ENCODE measurements around the gene ARFGAP2. TPM values are rescaled to one million over a fixed set of nuclear protein-coding genes. Genes with fewer than 3 reads are reported as not detected.
"Not testable (repeated sequence)": the region's sequence is repeated elsewhere in the genome, so short reads cannot be mapped to it uniquely, and the experiment has no call there.

Gene ARFGAP2
- total and polyA plus RNA-seq, 8 donors: 40.1 to 78.9 (median 63.3) TPM

GRCh38 chr11:47208628-47209027 lies 31.9 kb upstream of the ARFGAP2 start:
- Histone ChIP-seq H3K4me3 (no peak overlapping the region), H3K27ac (no peak overlapping the region), H3K4me1 (no peaks in the 10 kb centered on the region), H3K27me3 (no peaks in the 10 kb centered on the region), H3K36me3 (no peaks in the 10 kb centered on the region), H3K9me3 (no peaks in the 10 kb centered on the region)
- WGBS, 2 donors: 89% methylated on average over 5 of the region's 5 CpGs
- no peak for TF ChIP-seq CTCF (IDR thresholded peaks at IDR 0.05)
- no peak for DNase-seq
- intact Hi-C loops (cut with DNase I): no loop called here
- FAIRE-seq: no peak
- no peak for ATAC-seq

- DNase-seq; H3K27me3 ChIP-seq; H3K27ac ChIP-seq; FAIRE-seq; H3K4me1 ChIP-seq; intact Hi-C loops (cut with DNase I); H3K4me3 ChIP-seq; H3K9me3 ChIP-seq; ATAC-seq; H3K36me3 ChIP-seq: not testable (repeated sequence)
- 87 to 90% methylated on average over 13 of the region's 13 CpGs for WGBS, 2 donors
These were observed 31.4 kb upstream of the ARFGAP2 start for GRCh38 chr11:47208008-47208552.

GRCh38 chr11:47207459-47207858 lies 30.8 kb upstream of the ARFGAP2 start:
- no peak for TF ChIP-seq CTCF (IDR thresholded peaks at IDR 0.05)
- H3K27ac ChIP-seq: no peak overlapping the region
- no peak overlapping the region for H3K4me3 ChIP-seq
- WGBS, 2 donors: 40 to 44% methylated on average over 6 of the region's 6 CpGs
- no peaks in the 10 kb centered on the region for H3K4me1 ChIP-seq
- FAIRE-seq: no peak
- H3K9me3 ChIP-seq: no peaks in the 10 kb centered on the region
- no peaks in the 10 kb centered on the region for H3K27me3 ChIP-seq
- intact Hi-C loops (cut with DNase I): no loop called here
- peak in 3 of 6 donors; percentile 54 to 60 (median 55) for DNase-seq
- ATAC-seq: peak; percentile 62 to 95 (median 85)
- no peaks in the 10 kb centered on the region for H3K36me3 ChIP-seq

GRCh38 chr11:47206577-47206976 lies 29.9 kb upstream of the ARFGAP2 start:
- H3K36me3 ChIP-seq; DNase-seq; H3K27ac ChIP-seq; H3K27me3 ChIP-seq; H3K9me3 ChIP-seq; ATAC-seq; H3K4me3 ChIP-seq; FAIRE-seq; H3K4me1 ChIP-seq; intact Hi-C loops (cut with DNase I): not testable (repeated sequence)
- WGBS, 2 donors: 92 to 93% methylated on average over 5 of the region's 5 CpGs

- no peak for TF ChIP-seq CTCF (IDR thresholded peaks at IDR 0.05)
- intact Hi-C loops (cut with DNase I): no loop called here
- FAIRE-seq (no peak), DNase-seq (no peak), ATAC-seq (no peak)
- Histone ChIP-seq H3K36me3 (no peaks in the 10 kb centered on the region), H3K4me1 (no peaks in the 10 kb centered on the region), H3K4me3 (no peak overlapping the region), H3K27ac (no peak overlapping the region), H3K27me3 (no peaks in the 10 kb centered on the region), H3K9me3 (no peaks in the 10 kb centered on the region)
- 80 to 88% methylated on average over 2 of the region's 2 CpGs for WGBS, 2 donors
These were observed 27.9 kb upstream of the ARFGAP2 start for GRCh38 chr11:47204637-47204989.

GRCh38 chr11:47202576-47202975 lies 25.9 kb upstream of the ARFGAP2 start:
- no peak for TF ChIP-seq CTCF (IDR thresholded peaks at IDR 0.05)
- WGBS, 2 donors: 61 to 69% methylated on average over 5 of the region's 5 CpGs
- FAIRE-seq (no peak), ATAC-seq (no peak), DNase-seq (no peak)
- no peaks in the 10 kb centered on the region for H3K27me3 ChIP-seq
- H3K36me3 ChIP-seq: no peaks in the 10 kb centered on the region
- H3K4me3 ChIP-seq: no peak overlapping the region
- no peaks in the 10 kb centered on the region for H3K4me1 ChIP-seq
- H3K9me3 ChIP-seq: no peaks in the 10 kb centered on the region
- H3K27ac ChIP-seq: no peak overlapping the region
- intact Hi-C loops (cut with DNase I): no loop called here

All from pancreas (tissue), 10 donors.